ENCODE data around the gene KPNA4.

The KPNA4 gene

DNA sequence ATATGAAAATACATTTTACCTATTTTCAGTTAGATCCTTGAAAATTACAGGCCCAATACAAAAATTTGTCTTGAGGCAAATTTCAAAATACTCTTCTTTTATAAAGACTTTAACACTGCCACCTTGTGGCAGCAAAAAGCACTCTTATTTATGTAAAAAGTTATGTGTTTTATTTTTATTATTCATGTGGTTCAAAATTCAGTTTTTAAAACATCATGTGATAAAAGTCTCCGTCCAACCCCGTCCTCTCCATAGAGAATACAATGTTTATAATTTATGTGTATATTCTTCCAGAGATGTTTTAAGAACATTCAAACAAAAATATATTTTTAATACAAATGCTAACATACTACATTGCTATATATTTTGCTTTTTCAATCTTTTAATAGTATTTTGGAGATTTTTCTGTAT is 78.9 kb downstream of the KPNA4 start:
- no peaks in the 10 kb centered on the region for H3K27me3 Mint-ChIP-seq (ENCODE audit: low read depth)
- H3K4me1 Mint-ChIP-seq (ENCODE audit: low read depth): peaks cover 7% of the 10 kb centered on the region
- no peaks in the 10 kb centered on the region for H3K9me3 Mint-ChIP-seq
- no peak overlapping the region for H3K27ac Mint-ChIP-seq
- no peaks in the 10 kb centered on the region for H3K36me3 Mint-ChIP-seq (ENCODE audit: low read depth)
- peak overlapping the region; percentile 87 for H3K4me3 Mint-ChIP-seq

DNA sequence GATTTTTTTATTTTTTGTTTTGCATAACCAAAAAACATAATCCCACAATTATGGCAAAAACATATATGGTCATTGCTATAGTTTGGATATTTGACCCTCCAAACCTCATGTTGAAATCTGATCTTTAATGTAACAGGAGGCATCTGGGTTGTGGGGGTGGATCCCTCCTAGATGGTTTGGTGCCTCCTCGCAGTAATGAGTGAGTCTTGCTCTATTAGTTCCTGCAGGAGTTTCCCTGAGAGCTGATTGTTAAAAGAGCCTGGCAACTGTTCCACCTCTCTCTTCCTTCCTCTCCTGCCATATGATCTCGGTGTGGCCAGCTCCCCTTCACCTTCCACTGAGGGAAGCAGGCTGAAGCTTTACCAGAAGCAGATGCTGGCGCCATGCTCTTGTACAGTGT is 82.6 kb downstream of the KPNA4 start:
- Mint-ChIP-seq H3K4me1 (ENCODE audit: low read depth) (peaks cover 7% of the 10 kb centered on the region), H3K9me3 (no peaks in the 10 kb centered on the region), H3K36me3 (ENCODE audit: low read depth) (no peaks in the 10 kb centered on the region), H3K27me3 (ENCODE audit: low read depth) (no peaks in the 10 kb centered on the region), H3K27ac (no peak overlapping the region), H3K4me3 (no peak overlapping the region)

DNA sequence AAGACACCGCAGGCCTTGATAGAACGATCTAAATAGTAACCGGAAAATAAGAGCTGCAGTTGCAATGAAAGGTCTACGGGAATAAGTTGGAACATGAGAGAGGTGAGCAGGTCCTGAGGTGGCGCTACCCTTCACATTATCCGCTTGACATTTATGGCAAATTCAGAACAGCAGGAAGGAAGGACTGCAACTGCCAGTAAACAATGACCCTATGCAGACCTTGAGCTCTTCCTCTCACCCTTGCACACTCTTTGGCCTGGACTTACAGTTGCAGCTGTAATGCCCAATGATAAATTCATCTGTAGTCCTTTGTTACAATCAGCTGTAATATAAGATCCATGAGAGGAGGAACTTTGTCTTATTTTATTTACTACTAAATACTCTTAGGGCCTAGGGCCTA is 83.5 kb downstream of the KPNA4 start:
- Mint-ChIP-seq H3K4me1 (ENCODE audit: low read depth) (peaks cover 7% of the 10 kb centered on the region), H3K27ac (no peak overlapping the region), H3K27me3 (ENCODE audit: low read depth) (no peaks in the 10 kb centered on the region), H3K4me3 (no peak overlapping the region), H3K9me3 (no peaks in the 10 kb centered on the region), H3K36me3 (ENCODE audit: low read depth) (no peaks in the 10 kb centered on the region)

DNA sequence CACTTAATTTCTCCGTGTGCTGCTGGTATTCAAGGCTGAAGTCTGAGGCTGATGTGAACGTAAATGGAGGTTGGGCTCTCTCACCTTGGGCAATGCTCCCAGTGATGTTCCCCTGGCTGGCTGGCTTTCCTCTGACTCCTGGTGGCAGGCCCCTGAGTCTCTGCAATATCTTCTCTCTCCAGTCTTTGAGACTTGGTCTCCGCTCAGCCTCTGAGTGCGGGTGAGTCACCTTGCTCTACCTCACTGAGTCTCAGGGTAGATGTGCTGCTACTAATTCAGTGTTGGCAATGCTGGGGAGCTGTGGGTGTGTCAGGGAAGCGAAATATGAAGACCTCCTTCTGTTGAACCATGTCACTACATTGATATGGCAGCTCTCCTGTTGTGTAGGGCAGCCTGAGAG is 84.4 kb downstream of the KPNA4 start:
- Mint-ChIP-seq H3K9me3 (no peaks in the 10 kb centered on the region), H3K4me3 (no peak overlapping the region), H3K27ac (no peak overlapping the region), H3K4me1 (ENCODE audit: low read depth) (peaks cover 5% of the 10 kb centered on the region), H3K36me3 (ENCODE audit: low read depth) (no peaks in the 10 kb centered on the region), H3K27me3 (ENCODE audit: low read depth) (no peaks in the 10 kb centered on the region)

DNA sequence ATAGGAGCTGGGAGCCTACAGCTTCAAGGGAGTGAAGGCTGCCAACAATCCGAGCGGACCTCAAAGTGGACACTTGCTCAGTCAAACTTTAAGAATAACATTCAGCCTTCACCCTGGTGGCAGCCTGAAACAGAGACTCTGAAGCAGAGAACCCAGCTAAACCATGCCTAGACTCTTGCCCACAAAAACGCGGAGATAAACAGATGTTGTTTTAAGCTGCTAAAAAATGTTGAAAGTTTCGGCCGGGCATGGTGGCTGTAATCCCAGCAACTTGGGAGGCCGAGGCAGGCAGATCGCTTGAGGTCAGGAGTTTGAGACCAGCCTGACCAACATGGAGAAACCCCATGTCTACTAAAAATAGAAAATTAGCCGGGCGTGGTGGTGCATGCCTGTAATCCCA is 86.0 kb downstream of the KPNA4 start:
- peaks cover 5% of the 10 kb centered on the region for H3K27me3 Mint-ChIP-seq (ENCODE audit: low read depth)
- H3K9me3 Mint-ChIP-seq: no peaks in the 10 kb centered on the region
- H3K27ac Mint-ChIP-seq: no peak overlapping the region
- no peaks in the 10 kb centered on the region for H3K36me3 Mint-ChIP-seq (ENCODE audit: low read depth)
- H3K4me3 Mint-ChIP-seq: no peak overlapping the region
- H3K4me1 Mint-ChIP-seq (ENCODE audit: low read depth): no peaks in the 10 kb centered on the region

DNA sequence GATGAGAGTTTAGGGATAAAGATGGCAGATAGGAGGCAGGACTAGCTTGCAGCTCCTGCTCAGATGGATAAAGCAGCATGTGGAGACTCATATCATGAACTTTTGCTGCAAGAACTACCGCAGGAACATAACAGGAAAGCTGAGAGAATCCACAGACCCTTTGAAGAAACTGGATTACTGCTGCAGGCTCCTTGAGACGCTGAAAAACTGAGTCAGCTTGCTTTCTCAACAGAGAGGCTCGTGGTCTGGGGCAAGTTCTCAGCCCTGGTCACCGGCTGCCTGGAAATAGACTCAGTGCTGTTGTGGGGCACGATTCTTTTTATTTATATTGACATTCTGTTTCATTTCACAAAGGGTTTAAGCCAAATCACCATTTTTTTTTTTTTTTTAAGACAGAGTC is 87.0 kb downstream of the KPNA4 start:
- Mint-ChIP-seq H3K4me3 (no peak overlapping the region), H3K36me3 (ENCODE audit: low read depth) (no peaks in the 10 kb centered on the region), H3K4me1 (ENCODE audit: low read depth) (no peaks in the 10 kb centered on the region), H3K9me3 (no peaks in the 10 kb centered on the region), H3K27ac (no peak overlapping the region), H3K27me3 (ENCODE audit: low read depth) (peaks cover 5% of the 10 kb centered on the region)

DNA sequence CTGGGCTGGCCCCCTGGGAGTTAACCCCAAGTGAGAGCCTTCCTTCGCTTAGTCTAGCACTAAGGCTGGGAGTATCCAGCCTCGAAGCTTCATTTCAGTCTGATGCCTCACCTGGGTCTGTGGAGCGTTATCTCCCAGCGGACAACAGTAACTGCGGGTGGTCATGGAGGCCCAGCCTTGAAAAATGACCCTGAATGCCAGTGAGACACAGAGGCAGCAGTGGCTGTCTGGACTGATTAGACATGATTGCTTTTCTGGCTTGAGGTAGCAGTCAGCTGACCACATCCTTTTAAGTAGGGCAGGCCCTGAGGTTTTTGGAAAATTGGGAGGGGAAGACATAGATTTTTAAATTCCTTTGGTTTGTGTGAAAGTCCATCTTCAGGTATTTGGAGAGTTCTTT is 87.6 kb downstream of the KPNA4 start:
- no peak overlapping the region for H3K27ac Mint-ChIP-seq
- H3K36me3 Mint-ChIP-seq (ENCODE audit: low read depth): no peaks in the 10 kb centered on the region
- H3K27me3 Mint-ChIP-seq (ENCODE audit: low read depth): peaks cover 5% of the 10 kb centered on the region
- no peaks in the 10 kb centered on the region for H3K4me1 Mint-ChIP-seq (ENCODE audit: low read depth)
- H3K4me3 Mint-ChIP-seq: no peak overlapping the region
- no peaks in the 10 kb centered on the region for H3K9me3 Mint-ChIP-seq

DNA sequence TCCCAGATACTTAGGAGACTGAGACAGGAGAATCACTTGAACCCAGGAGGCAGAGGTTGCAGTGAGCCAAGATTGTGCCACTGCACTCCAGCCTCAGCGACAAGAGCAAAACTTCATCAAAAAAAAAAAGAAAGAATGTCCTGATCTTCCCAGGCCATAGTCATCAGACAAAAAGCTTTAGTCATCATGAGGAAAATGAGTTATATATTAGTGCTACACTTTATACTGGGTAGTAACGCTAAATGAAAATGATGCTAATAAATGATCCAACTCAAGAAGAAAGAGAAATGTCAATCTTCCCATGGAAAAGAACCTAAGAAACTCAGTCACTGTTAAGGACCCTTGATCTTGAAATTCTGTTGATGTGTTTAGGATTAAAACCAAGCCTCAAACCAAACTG is 89.5 kb downstream of the KPNA4 start:
- H3K36me3 Mint-ChIP-seq (ENCODE audit: low read depth): no peaks in the 10 kb centered on the region
- no peak overlapping the region for H3K27ac Mint-ChIP-seq
- H3K4me1 Mint-ChIP-seq (ENCODE audit: low read depth): no peaks in the 10 kb centered on the region
- H3K4me3 Mint-ChIP-seq: no peak overlapping the region
- peaks cover 5% of the 10 kb centered on the region for H3K27me3 Mint-ChIP-seq (ENCODE audit: low read depth)
- H3K9me3 Mint-ChIP-seq: no peaks in the 10 kb centered on the region

DNA sequence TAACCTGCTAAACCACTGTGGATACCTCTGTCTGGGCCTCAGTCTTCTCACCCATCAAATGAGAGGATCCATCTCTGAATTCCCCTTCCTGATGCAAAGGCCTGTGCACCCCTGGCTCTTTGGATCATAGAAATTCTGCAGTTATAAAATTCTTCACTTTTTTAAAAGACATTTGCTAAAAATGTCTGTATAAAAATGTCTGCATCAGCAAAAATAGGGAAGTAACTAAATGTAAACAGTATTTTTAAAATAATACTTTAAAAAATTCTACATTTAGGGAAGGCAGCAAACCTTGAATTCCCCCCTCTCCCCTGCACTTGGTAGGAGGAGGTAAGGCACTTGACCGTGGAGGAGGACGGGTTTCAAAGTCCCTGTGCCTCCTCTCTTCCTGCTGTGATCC is 90.2 kb downstream of the KPNA4 start:
- H3K27me3 Mint-ChIP-seq (ENCODE audit: low read depth): peaks cover 5% of the 10 kb centered on the region
- H3K36me3 Mint-ChIP-seq (ENCODE audit: low read depth): no peaks in the 10 kb centered on the region
- no peaks in the 10 kb centered on the region for H3K4me1 Mint-ChIP-seq (ENCODE audit: low read depth)
- no peak overlapping the region for H3K4me3 Mint-ChIP-seq
- no peaks in the 10 kb centered on the region for H3K9me3 Mint-ChIP-seq
- H3K27ac Mint-ChIP-seq: no peak overlapping the region

DNA sequence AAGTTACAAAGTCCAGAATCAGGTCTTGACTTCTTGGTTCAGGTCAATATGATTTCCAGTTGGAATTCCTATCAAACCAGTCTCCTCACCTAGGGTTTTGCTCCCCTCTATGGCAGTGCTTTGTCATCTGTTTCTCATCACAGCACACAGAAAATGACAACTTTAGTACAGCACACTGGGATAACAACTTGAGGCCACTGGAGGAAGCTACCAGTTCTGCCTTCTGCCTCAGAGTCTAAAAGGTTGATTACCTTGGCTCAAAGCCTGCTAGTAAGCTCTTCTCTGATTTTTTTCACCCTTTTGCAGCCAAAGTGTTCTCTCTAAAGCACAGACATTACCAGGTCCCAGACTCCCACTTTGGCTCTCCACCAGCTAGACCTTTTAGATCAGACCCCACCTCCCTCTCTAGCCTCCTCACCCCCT is 90.9 kb downstream of the KPNA4 start:
- peaks cover 10% of the 10 kb centered on the region for H3K27me3 Mint-ChIP-seq (ENCODE audit: low read depth)
- H3K36me3 Mint-ChIP-seq (ENCODE audit: low read depth): peaks cover 5% of the 10 kb centered on the region

DNA sequence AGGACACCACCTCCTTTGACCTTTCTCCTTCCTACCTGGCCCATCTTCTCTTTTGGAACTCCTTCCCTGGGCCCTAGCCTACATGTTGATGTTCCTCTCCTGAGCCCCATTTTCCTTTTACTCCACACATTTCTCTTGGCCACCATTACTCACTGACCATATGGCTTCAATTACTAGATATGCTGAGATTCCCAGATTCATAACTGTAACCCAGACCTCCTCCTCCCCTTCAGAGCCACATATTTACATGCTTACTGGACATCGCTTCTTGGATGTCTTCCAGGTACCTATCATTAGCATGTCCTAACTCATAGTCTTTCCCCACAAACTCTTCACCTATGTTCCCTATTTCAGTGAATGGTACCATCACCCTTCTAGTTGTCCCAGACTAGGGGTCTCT is 91.4 kb downstream of the KPNA4 start:
- peaks cover 5% of the 10 kb centered on the region for H3K36me3 Mint-ChIP-seq (ENCODE audit: low read depth)
- H3K27ac Mint-ChIP-seq: no peak overlapping the region
- H3K4me1 Mint-ChIP-seq (ENCODE audit: low read depth): no peaks in the 10 kb centered on the region
- H3K9me3 Mint-ChIP-seq: peaks cover 11% of the 10 kb centered on the region
- H3K4me3 Mint-ChIP-seq: no peak overlapping the region
- peaks cover 14% of the 10 kb centered on the region for H3K27me3 Mint-ChIP-seq (ENCODE audit: low read depth)

More for the DNA sequence above, 90.9 kb downstream of the KPNA4 start:
- no peak overlapping the region for H3K27ac Mint-ChIP-seq
- H3K4me1 Mint-ChIP-seq (ENCODE audit: low read depth): no peaks in the 10 kb centered on the region
- H3K9me3 Mint-ChIP-seq: peaks cover 6% of the 10 kb centered on the region
- no peak overlapping the region for H3K4me3 Mint-ChIP-seq

DNA sequence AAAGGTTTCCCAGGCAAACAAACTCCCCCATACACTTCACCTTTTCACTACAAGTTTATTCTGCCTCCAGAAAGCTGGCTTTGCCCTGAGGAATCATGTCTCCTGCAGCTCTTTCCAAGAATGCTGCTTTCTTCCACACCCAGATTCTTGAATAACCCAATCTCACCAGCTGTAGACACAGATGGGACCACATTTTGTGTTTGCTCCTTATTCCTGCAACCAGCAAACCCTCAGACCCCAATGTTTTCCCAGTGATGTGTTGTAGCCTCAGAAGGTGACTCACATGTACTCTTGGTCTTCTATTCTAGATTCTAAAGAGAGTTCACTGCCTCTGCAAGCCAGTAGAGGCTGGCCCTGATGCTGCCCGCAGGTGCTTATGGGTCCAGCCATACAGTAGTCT is 92.2 kb downstream of the KPNA4 start:
- Mint-ChIP-seq H3K27ac (no peak overlapping the region), H3K4me3 (no peak overlapping the region), H3K4me1 (ENCODE audit: low read depth) (no peaks in the 10 kb centered on the region), H3K27me3 (ENCODE audit: low read depth) (peaks cover 17% of the 10 kb centered on the region), H3K36me3 (ENCODE audit: low read depth) (peaks cover 5% of the 10 kb centered on the region), H3K9me3 (peaks cover 14% of the 10 kb centered on the region)

DNA sequence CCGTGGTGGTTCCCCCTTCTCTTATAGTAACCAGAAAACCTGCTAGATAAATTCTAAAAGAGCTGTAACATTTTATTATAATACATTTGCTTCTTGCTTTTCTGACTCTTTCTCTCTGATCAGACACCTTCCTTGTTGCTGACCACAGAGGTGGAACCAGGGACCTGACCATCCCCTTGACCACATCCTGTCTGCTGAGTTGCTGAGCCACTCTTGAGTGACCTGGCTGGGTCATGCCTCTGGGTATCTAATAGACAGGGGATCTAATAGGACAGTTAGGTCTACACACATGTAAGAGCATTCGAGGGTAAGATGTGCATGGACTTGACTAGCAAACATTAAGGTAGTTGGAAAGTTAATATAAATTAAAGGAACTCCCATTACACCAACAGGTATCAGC is 93.0 kb downstream of the KPNA4 start:
- no peaks in the 10 kb centered on the region for H3K4me1 Mint-ChIP-seq (ENCODE audit: low read depth)
- H3K27me3 Mint-ChIP-seq (ENCODE audit: low read depth): peaks cover 17% of the 10 kb centered on the region
- no peak overlapping the region for H3K27ac Mint-ChIP-seq
- peaks cover 5% of the 10 kb centered on the region for H3K36me3 Mint-ChIP-seq (ENCODE audit: low read depth)
- H3K4me3 Mint-ChIP-seq: no peak overlapping the region
- H3K9me3 Mint-ChIP-seq: peaks cover 14% of the 10 kb centered on the region

DNA sequence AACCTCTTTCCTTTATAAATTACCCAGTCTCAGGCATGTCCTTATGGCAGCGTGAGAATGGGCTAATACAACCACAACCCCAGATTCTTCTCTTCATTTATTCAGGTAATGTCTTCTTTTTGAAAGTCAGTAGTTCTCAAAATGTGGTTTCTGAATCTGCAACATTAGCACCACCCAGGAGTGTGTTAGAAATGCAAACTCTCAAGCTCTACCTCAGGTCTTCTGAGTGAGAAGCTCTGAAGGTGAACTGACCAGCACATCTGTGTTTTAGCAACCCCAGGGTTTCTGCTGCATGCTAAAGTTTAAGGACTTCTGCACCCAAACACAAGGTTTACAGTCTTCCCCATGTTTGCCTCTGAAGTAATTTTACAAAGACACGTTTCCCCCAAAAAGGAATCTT is 93.5 kb downstream of the KPNA4 start:
- Mint-ChIP-seq H3K9me3 (peaks cover 14% of the 10 kb centered on the region), H3K4me3 (no peak overlapping the region), H3K27ac (no peak overlapping the region), H3K36me3 (ENCODE audit: low read depth) (peaks cover 5% of the 10 kb centered on the region), H3K4me1 (ENCODE audit: low read depth) (no peaks in the 10 kb centered on the region), H3K27me3 (ENCODE audit: low read depth) (peaks cover 21% of the 10 kb centered on the region)

DNA sequence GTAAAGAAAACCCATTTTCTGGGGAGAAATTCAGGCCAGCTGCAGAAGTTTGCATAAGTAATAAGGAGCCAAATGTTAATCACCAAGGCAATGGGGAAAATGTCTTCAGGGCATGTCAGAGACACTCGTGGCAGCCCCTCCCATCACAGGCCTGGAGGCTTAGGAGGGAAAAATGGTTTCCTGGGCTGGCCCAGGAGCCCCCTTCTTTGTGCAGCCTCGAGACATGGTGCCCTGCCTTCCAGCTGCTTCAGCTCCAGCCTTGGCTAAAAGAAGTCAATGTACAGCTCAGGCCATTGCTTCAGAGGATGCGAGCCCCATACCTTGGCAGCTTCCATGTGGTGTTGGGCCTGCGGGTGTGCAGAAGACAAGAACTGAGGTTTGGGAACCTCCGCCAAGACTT is 95.2 kb downstream of the KPNA4 start:
- Mint-ChIP-seq H3K4me1 (ENCODE audit: low read depth) (no peaks in the 10 kb centered on the region), H3K9me3 (peaks cover 14% of the 10 kb centered on the region), H3K27me3 (ENCODE audit: low read depth) (peaks cover 27% of the 10 kb centered on the region), H3K27ac (no peak overlapping the region), H3K36me3 (ENCODE audit: low read depth) (peaks cover 5% of the 10 kb centered on the region), H3K4me3 (no peak overlapping the region)

DNA sequence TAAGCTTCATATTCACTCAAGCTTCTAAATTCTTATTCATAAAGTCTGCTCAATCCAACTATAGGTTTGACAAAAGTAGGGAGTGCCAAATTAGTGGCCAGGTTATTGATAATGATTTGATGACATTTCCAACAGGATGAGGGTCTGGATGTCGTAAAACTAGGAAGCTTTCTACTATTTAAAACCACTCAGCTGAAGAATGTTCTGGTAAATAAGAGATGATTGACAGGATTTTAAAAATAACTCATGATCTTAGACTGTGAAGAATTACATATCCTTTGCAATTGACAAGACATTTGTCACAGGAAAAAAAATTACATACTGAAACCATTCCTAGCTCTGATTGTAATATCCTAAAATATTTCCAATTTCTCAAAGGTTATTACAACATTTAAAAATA is 100.4 kb downstream of the KPNA4 start:
- Mint-ChIP-seq H3K27ac (no peak overlapping the region), H3K4me1 (ENCODE audit: low read depth) (no peaks in the 10 kb centered on the region), H3K27me3 (ENCODE audit: low read depth) (peaks cover 43% of the 10 kb centered on the region)

More for the DNA sequence above, 100.4 kb downstream of the KPNA4 start:
- no peak overlapping the region for H3K4me3 Mint-ChIP-seq
- peaks cover 13% of the 10 kb centered on the region for H3K9me3 Mint-ChIP-seq
- peaks cover 5% of the 10 kb centered on the region for H3K36me3 Mint-ChIP-seq (ENCODE audit: low read depth)
